Fibroblast of peridontal ligament (primary cell): Measurements from ENCODE around the gene GZF1.
A peak's percentile ranks its signal among the peaks of the same experiment; 100 is the strongest.
"Not testable (repeated sequence)": the region's sequence is repeated elsewhere in the genome, so short reads cannot be mapped to it uniquely, and the experiment has no call there.

Experiments
- DNase-seq: peaks from one replicate; pipeline ENCODE4 v3.0.0-alpha.2; 2010; ENCODE audit errors: extremely low read depth

The GZF1 gene

DNA sequence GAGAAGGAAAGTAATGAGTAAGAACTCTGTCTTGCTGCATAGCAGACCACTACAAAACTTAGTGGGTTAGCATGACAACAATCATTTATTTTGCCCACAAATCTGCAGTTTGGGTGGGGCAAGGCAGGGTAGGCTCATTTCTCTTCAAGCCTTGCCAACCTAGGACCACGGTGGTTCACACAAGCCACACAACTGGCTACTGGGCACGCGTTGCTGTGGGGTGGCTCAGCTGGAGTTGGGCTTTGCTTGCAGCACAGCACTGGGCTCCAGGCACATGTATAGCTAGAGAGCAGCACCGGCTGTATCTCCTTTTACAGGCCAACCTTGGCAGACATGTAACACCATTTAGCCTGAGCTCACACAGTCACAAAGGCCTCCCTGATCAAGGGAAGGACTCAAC, 16.0 kb upstream of the GZF1 start:
- no peak for DNase-seq

DNA sequence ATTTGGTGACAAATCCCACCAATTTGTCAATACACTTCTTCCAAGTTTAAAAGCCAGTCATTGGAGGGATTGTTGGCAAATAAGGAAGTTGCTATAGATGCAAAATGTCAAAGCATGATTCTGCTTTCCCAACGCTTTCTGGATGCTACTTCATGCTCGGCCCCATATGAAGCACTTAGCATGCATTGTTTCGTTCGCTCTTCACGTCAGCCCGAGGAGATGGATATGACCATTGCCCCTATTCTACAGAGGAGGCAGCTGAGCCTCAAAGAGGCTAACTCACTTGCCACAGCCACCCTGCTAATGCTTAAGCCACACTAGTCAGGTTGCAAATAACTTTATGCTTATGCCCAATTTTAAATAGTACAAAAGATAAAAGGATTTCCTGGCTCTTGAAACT, 14.2 kb upstream of the GZF1 start:
- no peak for DNase-seq

DNA sequence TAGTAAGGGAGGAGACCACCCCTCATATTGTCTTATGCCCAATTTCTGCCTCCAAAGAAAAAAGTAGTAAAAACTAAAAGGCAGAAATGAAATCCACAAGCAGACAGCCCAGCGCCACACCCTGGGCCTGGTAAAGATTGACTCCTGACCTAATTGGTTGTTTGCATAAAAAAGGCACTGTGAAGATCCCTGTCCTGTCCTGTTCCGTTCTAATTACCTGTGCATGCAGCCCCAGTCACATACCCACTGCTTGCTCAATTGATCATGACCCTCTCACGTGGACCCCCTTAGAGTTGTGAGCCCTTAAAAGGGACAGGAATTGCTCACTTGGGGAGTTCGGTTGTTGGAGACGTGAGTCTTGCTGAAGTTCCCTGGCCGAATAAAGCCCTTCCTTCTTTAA, 13.5 kb upstream of the GZF1 start:
- not testable (repeated sequence) for DNase-seq

DNA sequence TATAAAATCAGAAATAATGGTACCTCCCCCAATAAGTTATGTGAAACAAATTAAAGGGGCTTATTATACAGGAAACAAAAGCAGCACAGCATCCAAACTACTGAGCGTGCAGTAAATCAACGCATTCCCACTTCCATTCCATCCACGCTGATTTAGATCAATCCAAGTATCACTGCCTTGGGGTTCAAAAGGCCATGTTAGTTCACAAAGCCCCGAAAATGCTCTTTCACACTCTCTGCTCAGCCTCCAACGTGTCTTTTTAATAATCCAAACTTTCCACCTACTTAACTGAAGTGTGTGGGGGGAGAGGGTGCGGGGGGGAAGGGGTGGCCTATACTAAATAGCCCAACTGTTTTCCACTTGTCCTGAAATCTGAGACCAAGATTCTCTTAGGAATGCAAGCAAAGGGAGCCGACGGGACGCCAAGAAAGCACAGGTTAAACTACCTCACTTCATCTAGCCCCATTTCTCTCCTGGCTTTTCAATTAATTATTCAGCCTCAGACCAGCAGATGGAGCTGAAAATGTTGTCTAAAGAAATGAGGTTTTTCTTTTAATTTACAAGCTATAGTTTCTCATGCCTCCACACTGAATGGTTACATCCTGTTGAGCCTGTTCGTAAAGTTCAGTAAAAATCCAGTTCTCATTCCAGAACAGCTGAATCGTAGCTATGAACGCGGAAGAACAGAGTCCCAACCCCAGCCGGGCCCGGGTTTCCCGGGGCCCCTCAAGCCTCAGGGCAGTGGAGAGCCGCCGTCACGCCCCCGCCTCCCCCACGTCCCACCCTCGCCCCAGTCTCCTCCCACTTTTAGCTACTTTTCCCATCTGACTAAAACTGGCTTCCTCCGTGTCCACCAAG, 12.4 kb upstream of the GZF1 start:
- DNase-seq = peak; percentile 3

DNA sequence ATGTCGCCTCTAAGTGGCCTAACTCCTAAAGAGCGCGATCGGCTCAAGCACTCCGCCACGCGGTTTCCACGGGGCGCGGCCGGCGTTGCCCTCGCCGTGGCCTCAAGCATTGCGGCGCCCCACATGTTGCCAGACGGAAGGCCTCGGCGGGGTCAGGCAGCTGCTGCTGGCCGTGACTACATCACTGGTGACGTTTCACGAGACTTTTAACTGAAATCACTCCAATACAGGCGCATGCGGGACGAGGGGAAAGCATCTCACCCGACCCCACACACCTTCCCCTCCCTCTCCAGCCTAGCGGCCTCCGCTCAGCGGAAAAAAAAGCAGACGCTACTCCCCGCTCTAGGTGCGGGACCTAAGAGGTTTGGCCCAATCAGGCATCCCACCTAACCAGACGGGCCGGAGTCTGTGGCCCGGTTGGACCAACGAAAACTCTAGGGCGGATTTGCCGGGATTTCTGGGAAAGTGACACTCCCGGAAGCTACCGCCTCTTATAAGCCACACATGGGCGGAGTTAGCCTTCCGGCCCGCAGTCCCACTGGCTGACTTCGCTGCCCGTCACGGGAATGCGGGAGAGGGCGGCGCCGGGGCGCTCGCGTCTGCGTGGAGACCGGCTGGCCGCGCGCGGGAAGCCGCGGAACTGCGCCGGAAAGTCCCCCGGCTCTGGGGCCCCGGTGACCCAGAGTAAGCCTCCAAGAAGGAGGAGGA, 11.6 kb upstream of the GZF1 start, which contains the start of gene NXT1:
TSS of gene NXT1 (plus strand) at position 596 of the 708 bp plus-strand sequence. CDS start 3,251 bp downstream, outside the sequence.
- DNase-seq = peak; percentile 98

DNA sequence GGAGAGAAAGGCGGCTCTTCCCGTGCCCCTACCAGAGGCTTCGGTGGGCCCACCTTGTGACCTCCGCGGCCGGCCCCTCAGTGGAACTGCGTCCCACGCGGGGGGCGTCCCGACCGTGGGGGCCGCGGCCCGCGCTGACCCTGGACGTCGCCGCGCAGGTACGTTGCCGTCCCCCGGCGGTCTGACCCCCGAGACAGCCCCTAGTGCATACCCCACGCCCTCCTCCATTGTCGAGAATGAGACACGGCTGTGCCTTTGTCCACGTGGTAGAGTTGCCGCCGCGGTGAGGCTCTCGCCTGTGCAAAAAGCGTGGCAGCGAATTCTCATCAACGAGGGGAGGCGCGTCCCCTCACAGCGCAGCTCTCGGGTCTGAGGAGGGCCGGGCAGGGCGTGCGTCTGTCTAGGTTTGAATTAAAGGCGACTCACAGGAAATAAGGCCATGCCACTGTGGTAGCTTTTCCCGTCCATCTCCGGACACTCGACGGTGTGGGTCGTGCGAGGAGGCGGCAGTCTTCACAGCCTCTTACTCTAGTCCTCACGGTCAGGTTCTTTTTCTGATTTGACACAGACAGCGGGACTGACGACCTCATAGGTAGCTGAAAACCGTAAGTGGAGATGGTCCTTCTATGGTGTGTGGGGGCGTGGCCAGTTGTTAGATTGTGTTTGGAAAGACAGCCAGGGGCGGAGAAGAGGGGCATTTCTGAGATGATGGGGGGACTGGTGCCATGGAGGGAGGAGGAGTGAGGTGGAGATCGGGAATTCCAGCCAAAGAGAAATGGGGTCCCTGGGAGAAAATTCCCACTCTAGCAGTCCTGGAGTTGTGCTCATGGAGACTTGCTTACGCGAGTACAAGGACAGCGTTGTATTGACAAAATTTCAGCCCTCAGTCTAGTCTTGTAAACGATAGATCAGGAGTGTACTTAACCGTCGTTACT, 10.8 kb upstream of the GZF1 start:
- peak; percentile 26 for DNase-seq

DNA sequence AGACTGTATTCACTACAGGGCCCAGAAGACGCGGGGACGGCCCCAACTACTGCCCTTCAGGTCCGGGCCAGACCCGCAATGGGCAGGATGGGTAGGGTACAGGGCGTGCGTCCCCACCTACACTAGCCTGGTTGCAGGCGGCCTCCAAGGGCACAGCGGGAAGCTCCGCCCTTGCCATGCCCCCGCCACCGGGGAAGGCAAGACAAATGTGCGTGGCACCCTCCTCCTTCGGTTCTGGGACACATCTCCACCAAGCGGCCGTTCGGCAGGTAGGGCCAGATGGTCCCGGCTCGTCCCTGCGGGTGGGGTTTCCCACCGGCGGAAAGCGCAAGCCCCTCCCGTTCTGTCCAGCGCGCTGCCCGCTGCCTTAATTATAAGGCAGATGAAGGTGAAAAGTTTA, 5.8 kb upstream of the GZF1 start:
- DNase-seq = no peak

DNA sequence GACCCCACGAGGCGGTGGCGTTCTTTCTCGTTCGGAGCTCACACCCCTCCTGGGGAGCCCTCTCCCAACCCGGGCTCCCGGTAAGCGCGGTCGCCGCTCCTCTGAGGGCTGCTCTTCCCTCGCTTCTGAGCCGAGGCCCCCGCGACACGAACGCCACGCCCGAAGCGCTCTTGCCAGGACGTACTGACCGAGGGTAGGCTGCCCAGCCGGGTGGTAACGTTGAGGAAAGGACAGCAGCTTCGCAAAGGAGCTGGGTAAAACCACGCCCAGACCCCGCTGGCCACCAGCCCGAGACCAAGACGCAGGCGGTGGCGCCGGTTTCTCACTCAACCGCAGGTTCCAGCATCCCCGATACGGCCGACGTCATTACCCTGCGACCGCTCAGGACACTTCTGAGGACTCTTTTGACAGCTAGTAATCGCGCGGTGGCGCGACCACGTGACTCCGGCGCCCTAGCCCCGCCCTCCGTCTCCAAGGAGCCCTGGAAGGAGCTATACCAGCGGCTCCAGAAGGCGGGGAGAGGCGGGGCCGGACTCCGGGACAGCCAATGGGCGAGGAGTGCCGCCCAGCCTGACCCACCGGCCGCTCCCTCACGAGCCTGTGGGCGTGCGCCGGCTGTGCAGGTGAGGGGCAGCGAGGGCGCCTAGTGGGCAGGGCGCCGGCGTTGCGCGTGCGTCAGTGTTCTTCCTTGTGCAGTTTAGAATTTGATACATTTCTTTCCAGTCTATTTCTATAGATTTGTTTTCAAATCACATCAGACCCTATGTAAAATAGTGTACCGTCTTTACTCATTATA, 4.0 kb upstream of the GZF1 start:
- DNase-seq = peak; percentile 99

DNA sequence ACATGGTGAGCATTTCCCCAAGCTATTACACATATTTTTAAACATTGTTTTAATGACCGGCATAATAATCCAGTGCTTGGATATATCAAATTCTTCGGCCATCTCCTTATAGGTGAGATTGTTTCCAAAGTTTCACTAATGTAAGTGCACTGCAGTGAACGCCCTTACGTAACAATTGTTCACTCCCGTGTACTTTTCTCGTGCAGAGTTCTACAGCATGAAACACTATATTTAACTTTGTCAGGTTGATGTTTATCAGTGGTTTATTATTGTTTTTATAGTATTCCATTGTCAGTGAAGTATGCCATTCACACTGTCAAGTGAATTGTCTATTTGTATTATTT, 3.4 kb upstream of the GZF1 start:
- DNase-seq = no peak

DNA sequence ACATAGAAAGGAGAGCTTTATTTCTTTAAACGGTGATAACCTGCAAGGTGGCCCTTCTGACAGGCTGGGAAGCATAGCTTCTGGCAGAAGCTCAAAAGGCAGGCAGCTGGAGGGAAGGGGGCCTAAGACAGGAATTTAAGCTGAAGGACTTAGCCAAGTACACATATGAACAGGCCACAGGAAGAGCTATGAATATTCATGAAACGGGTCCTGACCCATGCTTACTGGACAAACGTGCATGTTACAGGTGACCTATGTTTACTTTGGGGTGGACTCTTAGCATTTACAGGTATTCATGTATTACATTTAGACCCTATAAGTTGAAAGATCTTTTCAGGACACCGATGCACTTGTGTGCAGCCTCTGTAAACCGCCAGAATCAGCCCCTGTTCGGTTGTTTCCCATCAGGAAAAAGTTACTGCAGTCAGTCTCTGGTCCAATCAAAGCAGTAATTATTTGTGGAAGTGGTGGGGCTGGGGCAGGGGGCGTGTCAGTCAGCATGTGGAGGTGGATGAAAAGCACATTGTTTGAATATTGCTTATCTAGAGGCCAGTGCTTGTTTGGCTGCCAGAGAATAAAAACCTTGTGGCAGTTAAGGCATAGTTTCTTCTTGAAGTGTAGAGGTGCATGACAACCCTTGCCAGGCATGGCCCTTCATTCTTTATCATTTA, 2.9 kb upstream of the GZF1 start:
- DNase-seq = no peak

DNA sequence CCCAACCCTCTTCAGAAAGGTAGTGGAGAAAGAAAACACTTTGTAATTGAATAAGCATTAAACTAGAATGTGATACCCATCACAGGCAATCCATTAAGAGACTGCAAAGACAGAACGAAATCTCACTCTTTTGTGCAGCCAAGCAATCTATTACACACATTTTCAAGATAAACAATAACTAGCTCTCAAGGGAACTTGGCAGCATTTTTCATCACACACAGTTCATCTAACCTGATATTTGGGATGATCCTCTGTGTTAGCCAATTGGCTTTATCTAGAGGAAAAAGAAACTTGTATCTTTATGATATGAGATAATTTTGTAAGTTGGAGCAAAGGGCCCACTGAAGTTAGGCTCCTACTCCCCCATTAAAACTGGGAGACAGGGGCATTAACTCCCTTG, 1.5 kb upstream of the GZF1 start:
- DNase-seq = no peak

DNA sequence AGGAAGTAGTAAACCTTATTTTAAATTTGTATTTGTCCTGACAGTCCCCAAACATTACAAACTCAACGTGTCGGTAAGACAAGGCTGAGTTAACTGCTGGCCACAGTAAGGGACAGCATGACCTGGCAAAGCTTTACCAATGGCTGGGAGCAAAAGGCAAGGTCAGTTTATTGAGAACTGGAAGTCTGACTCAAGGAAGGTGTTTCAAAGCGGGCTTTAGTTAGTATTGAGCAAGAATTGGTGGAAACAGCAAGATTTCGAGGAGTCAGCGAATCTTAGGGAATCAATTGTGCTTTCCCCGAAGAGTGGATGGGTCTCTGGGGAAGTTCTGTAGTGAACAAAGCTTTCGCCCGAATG, 885 bp upstream of the GZF1 start:
- peak; percentile 50 for DNase-seq

DNA sequence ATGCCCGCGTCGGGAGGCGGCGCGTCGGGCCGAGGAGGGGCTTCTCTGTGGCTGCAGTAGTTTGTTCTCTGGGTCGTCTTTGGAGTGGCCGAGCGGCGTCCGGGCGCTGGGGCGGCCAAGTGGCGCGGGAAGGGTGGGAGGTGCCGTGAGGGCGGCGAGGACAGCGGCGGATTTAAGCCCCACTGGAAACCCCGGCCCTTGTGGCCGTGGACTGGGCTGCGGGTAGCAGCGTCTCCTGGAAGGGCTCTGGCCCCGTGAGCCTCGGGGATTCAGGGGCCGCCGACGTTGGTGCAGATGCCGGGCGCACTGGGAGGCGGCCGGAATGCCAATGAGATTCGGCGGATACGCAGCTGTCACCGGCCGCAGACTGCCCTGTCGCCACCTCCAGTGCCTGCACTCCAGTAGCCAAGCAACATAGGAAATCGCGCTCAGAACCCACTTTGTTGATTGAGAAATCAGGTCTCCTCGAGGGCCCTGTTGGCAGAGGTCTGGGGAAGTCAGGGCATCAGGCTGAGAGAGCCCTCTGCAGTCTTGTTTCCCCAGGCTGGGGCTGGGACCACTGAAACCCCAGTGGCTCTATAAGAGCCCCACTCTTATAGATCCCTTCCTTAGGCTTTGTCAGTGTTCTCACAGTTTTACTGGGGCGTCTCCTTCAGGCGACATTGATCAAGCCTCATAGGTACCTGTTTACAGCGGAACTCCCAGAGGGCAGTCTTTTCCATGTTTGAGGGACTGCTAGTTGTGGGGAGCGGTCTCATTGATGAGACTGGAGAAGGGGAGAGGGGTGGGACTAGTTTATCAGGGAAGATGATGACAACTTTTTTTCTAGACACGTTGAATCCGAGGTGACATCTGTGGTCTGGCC, 642 bp downstream of the GZF1 start:
- DNase-seq = peak; percentile 30

DNA sequence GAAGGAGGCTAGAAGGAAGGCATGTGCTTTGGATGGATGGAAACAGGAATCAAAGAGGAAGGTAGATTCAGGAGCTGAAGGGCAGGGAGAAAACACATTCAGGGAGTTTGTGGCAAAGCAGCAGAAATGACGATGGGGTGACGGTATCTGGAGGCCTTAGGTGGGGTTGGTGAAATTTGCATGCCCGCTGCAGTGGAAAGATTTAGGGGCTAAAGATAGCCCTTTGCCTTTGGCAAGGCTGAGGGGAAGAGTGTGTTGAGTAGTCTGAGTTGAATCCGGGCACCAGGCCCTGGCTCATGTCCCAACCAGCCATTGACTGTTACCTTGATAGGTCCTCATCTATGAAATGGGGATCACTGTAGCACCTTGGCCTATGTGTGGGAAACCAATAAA, 1.3 kb downstream of the GZF1 start:
- no peak for DNase-seq

DNA sequence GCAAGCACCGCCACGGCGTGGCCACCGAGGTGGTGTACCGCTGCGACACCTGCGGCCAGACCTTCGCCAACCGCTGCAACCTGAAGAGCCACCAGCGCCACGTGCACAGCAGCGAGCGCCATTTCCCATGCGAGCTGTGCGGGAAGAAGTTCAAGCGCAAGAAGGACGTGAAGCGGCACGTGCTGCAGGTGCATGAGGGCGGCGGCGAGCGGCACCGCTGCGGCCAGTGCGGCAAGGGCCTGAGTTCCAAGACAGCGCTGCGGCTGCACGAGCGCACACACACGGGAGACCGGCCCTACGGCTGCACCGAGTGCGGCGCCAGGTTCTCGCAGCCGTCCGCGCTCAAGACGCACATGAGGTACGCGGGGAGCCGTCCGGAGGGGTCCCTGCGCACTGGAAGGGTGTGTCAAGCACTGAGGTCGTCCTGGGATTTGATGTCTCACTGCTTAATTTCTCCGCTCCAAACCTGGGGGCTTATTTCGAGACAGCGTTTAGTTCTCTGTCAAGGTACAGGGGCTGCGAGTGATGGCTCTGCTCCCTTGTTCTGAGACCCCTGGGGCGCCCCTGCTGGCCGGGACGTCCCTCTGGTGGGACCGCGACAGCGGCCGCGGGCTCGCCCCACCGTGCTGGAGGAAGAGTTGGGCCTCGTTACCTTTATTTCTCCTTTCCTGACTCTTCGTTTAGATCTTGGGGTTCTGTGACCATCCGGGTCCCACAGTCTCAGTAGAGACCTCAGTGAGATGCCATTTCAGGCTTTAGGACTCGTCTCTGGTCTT, 3.6 kb downstream of the GZF1 start:
- DNase-seq = no peak

DNA sequence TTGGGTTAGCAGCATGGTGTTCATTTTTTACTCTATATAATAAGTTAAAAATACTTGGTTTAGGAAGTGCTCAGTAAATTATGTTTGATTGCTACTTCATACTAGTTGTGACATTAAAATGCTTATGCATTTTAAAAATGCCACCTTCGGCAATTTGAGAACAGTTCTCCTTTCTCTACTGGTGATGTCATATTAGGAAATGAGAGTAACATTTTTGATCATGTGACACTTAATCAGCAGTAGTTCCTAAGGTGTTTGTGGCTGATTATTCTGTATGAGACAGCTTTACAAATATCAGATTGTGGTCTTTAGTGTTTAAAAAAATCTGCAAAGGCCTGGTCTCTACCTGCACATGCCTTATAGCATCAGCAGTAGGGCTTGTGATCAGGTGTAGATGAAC, 4.4 kb downstream of the GZF1 start:
- no peak for DNase-seq

DNA sequence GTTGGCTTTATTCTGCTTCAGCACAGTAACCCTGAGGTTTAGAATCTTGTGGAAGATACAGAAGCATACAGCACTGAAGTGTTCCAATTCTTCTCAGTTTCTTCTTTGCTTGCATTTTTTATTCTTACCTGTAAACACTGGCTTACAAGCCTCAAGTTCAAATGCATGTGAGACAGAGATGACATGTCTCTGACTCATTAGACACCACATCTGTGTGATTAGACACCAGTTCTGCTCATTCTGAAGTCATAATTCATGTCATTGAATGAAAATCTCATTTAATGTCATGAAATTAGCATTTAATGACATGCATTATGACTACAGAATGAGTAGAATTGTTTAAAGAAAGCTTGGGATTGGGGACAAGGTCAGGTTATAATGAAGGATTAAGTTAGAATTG, 5.8 kb downstream of the GZF1 start:
- no peak for DNase-seq

DNA sequence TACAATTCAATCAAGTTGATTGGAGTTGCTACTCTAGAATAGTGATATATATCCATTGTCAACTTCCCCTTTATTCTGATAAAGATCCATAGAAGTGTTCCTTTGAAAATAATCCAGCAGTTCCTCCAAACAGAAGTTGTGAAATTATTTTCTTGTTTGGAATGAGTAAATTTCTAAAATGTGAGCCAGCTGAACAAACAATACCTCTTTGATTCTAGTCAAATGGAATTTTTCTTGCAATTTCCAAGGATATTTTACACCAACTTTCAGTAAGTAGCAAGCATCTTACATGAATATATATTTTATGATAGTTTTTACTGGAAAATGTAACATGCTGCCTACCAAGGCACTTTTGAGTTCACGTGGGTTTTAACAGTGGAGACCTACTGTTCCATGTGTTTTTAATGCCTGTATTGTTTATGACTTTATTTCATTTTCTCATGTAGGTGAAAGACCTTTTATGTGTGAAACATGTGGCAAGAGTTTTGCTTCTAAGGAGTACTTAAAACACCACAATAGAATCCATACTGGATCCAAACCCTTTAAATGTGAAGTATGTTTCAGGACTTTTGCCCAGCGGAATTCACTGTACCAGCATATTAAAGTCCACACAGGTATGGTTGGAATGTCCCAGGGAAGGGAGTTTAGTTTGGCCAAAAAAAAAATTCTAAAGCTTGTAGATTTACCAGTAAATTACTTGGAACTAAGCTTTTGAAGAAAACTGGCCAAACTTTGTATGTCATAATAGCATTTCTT, 6.5 kb downstream of the GZF1 start:
- DNase-seq = peak; percentile 67
